NCI-H1436 (cell line): ENCODE data around the gene XPNPEP2.

Experiments
- DNase-seq: peaks from one replicate; lab custom pipeline; 2025; lab: John Stamatoyannopoulos, UW

Gene XPNPEP2, protein sequence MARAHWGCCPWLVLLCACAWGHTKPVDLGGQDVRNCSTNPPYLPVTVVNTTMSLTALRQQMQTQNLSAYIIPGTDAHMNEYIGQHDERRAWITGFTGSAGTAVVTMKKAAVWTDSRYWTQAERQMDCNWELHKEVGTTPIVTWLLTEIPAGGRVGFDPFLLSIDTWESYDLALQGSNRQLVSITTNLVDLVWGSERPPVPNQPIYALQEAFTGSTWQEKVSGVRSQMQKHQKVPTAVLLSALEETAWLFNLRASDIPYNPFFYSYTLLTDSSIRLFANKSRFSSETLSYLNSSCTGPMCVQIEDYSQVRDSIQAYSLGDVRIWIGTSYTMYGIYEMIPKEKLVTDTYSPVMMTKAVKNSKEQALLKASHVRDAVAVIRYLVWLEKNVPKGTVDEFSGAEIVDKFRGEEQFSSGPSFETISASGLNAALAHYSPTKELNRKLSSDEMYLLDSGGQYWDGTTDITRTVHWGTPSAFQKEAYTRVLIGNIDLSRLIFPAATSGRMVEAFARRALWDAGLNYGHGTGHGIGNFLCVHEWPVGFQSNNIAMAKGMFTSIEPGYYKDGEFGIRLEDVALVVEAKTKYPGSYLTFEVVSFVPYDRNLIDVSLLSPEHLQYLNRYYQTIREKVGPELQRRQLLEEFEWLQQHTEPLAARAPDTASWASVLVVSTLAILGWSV

DNA sequence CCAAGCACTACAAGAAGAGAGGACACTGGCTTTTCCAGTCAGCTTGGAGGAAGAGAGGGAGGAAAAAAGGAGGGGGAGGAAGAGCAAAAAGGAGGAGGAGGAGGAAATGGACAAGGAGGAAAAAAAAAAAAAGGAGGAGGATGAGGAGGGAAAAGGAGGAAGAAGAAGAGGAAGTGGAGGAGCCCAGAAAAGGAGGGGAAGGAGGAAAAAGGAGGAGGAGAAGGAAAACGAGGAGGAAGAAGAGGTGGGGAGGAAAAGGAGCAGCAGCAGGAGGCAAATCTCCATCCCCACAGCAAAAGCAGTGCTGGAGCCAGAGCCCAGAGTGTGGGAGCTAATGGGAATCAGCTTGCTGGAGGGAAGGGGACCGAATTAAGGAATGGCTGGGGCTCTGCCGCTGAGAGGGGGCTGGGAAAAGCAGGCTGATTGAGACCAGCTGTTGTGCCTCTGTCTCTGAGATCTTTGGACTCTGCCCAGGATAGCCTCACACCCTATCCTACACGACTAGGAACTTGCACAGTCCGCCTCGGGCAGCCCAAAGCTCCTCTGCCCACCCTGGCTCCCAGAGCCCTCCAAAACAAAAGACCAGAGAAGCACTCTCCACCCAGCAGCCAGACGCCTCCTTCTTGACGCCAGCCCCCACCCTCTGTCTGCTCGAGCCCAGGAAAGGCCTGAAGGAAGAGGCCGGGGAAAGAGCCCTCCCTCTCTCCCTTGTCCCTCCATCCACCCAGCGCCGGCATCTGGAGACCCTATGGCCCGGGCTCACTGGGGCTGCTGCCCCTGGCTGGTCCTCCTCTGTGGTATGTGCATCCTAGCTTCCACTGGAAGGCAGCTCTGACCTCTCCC, at the start of gene XPNPEP2:
Gene XPNPEP2 (plus strand): TSS at position 514 of the 843 bp plus-strand sequence. CDS start 235 bp downstream, at position 749.
- no peak for DNase-seq

DNA sequence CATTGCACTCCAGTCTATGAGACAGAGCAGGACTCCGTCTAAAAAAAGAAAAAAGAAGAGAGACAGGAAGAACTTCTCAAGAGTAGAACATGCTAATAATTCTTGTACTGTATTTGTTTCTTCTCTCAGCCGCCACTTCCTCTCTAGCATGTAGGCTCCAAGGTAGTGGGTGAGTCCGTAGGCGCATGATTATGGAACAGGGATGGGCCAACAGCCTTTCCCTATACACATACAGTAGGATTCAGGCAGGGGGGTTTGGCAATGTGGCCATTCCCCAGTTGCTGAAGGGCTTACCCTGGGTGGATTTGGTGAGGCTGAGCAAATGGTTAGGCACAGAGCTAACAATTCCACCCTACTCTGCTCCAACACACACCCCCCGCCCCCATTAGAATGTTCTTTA, 49.0 kb upstream of the XPNPEP2 start:
- no peak for DNase-seq

DNA sequence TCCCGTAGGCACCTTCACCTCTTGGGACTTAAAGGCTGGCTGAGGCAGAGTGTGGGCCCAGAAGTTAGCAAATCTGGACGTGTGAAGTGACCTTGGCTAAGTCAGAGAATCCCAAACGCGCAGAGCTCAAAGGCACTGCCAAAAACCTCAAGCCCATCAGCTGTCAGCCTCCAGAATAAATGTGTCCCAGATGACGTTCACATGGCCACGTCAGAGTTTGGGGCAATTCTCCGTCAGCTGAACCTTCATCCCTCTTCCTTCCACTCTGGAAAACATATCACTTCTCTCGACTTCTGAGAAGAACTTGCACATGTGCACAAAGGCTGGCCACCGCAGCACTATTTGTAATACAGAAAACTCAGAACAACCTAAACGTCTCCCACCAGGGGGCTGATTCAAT, 48.3 kb upstream of the XPNPEP2 start:
- DNase-seq, result no peak

DNA sequence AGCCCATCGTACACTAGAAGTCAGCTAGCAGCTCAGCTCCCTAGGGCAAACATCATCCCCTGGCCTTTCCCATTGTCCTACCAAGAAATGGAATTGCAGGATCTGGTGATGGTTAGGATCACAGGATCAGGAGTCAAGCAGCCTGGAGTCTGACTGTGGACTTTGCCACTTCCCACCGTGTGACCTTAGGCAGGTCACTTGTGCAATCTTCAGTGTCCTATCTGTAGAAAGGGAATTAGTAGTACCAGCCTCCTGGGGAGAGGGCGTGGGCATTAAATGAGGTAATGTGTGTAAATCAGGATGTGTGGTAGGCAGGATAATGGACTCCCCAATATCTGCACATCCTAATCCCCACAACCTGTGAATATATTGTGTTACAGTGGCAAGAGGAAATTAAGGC, 45.4 kb upstream of the XPNPEP2 start:
- DNase-seq, result no peak

DNA sequence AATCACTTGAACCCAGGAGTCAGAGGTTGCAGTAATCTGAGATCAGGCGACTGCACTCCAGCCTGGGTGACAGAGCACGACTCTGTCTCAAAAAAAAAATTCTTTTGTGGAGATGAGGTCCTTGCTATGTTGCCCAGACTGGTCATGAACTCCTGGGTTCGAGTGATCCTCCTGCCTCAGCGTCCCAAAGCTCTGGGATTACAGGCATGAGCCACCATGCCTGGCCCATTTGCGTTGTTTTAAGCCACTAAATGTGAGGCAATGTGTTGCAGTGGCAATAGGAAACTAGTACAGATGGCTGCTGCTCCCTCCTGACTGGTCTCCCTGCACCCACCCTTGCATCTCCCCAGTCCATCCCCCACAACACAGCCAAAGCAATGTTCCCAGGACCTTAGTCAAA, 44.0 kb upstream of the XPNPEP2 start:
- no peak for DNase-seq

DNA sequence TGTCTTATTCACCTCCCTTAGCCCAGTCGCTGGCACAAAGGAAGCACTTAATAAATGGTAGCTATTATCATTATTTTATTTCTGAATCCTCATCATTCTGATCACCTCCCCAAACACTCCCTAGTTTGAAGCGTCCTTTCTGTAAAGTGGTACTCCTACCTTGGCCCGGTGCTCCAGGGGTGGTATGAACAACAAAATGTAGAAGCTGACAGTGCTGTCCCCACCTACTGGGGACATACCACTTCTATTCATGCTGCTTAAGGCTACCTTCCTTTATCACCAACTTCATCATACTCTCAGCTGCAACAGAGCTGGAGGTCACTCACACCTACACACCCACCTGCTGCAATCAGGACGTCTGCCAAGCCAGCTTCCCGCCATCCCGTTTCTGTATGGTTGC, 43.2 kb upstream of the XPNPEP2 start:
- no peak for DNase-seq

DNA sequence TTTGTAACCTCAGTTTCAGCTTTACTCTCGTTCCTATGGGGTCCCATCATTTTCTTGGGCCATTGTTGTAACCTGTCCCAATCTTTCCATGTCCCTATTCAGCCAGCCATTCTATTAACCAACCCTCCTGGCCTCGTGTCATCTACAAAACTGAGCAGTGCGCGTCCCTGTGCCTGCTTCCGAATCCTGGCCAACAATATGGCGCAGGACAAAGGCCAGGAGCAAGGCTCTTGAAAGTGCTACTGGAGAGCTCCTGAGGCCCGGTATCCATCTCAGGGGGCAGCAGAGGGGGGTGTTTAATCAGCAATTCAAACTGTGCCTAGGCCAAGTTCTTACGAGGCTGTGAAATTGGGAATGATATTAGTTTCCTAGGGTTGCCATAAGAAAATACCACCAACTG, 42.8 kb upstream of the XPNPEP2 start:
- no peak for DNase-seq

DNA sequence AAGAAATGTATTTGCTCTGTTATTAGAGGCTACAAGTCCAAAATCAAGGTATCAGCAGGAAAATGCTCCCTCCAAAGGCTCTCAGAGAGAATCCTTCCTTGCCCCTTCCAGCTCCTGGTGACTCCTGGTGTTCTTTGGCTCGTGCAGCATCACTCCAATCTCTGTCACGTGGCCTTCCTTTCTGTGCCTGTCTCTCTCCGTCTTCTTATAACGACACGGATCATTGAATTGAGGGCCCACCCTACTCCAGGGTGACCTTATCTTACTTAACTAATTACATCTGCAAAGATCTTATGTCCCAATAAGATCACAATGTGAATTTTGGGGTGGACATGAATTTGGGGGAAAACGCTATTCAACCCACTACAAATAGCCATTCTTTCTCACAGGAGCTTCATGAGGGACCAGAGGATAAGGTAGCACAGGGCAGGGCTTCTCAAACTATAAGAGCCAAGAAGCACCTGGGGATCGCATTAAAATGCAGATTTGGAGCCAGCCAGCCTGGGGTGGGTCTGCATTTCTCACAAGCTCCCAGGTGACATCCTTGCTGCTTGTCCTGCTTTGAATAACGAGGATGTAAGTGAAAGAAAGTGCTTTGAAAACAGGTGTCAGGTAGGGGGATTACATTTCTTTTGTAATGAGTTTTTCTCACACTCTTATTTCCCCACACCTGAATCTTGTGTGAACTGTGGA, 42.2 kb upstream of the XPNPEP2 start:
- DNase-seq, result no peak

DNA sequence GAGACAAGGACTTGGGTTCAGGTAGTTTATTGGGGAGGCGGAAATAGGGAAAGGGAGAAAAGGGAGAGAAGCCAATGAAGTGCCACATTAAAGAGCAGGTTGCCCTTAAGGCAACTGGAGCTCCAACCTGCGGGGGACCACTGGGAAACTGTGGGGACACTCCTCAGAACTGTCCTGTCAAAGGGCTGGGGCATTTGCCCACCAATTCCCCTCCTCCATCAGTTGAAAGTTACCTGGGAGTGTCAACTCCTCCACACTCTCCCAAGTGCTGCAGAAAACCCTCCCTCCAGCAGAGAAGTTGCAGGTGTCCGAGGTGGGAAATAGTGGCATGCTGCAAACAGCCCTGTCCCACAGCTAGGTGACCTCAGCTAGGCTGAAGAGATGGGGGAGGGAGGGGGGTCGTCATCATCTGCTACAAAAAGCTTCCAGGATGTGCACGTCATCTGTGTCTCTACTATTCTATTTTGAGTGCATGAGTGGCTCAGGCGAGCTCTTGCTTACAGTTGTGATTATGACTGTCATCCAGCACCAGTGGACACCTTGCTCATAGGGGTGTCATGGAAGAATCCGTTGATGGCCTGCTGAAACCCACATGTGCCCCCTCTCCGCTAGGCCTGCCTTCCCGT, 41.5 kb upstream of the XPNPEP2 start:
- no peak for DNase-seq

DNA sequence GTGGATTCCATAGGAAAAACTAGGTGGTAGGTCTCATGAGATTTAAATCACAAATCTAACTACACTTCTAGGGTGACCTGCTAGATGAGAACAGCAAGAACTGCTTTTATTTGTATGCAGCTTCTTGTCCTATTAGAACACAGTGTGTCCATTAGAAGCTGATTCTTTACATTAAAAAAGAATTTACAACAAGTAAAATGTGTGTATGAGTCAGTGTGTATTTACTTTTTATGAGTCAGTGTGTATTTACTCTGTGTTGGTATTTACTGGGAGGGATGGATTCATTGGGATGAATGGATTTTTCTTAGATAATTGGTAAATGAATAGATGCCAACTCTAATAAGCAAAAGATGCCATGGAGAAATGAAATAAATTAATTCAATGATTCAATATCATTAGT, 40.6 kb upstream of the XPNPEP2 start:
- DNase-seq, result no peak

DNA sequence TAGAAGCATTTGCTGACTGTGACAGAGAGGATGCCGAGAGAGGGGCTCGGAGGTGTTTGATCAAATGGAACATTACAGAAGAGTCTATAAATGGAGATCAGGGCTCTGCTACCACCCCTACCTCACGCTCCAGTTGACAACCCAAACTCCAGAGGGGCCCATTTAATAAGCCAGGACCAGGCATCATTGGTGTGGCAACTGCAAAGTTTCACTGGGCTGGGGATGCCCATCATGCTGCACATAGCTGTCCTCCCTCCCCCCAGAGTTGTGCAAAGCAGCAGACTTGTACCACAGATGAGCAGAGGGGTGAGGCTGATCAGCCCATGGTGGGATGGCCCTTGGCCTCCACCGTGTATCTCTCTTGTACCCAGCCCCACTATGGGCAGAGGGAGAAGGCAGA, 38.2 kb upstream of the XPNPEP2 start:
- no peak for DNase-seq

DNA sequence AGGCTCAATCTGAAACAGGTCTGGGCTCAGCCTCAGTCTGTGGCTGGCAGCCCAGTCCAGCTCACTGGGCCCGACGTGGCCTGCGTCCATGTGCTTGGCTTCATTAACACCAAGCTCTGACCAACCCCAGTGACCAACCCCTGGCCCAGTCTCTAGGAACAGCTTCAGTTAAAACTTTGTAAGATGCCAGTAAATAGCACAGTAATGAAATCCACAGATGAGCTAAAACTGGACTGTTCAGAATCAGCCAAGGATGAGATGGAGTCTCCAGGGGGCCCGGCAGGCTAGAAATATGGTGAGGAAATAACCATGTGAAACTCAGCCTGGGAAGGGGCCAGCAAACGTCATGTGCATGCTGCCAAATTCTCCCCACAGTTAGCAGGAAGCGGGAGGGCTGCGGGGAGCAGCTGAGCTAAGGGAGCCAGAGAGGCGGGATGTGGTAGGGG, 37.1 kb upstream of the XPNPEP2 start:
- no peak for DNase-seq

DNA sequence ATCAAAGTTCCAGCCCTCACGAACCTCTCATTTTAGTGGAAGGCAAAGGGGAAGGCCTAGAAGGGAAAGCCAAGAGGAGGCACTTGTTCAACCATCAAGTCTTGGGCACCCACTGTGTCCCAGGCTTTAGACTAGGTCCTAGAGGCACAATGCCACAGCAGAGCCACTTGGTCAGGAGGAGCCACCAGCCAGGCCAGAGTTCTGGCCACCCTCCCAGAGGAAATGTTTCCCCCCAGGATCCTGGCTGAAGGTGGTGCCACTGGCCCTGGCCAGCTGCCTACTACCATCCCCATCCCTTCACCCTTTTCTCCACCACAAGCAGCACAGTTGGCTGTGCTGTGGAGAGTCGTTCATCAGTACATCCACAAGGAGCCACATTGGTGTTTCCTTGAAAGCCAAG, 34.3 kb upstream of the XPNPEP2 start:
- DNase-seq, result no peak

DNA sequence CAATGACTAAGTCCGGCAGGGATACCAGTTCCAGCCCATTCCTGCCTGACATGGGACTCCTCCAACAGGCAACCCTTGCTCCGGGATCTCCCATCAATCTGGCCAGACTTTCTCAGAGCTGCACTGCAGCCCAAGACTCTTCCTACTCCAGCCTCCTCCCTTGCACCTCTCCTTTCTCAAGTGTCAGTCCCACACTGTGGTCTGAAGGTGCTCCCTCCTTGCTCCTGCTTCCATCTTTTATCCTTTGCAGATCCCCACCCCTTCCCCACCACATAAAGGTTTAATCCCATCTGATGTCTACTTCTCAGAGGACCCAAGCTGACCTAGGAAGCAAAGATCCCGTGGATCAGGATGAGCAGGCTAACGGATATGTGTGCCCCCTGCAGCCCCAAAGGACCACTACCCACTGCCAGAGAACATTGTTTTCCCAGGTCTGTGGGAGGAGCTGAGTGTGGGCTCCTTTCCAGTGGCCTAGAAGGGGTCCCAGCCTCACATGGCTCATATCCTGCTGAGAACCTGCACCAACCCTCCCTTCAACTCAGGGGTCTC, 33.3 kb upstream of the XPNPEP2 start:
- no peak for DNase-seq

DNA sequence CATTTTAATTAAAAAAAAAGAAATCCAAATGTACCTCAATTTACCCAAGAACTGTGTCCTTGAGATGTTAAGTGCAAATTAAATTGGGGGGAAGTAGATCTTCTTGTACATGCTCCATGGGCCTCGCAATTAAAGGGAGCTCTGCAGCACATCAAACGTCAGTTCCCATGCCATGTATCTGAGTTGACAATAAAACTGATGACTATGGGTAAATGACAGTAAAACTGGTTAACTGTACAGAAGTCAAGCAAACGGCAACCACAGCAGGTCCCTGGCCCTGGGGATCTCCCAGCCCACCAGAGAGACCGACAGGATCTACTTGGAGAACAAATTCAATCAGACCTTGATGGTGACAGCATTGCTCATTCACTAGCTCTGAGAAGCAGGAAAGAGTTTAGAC, 32.8 kb upstream of the XPNPEP2 start:
- no peak for DNase-seq

DNA sequence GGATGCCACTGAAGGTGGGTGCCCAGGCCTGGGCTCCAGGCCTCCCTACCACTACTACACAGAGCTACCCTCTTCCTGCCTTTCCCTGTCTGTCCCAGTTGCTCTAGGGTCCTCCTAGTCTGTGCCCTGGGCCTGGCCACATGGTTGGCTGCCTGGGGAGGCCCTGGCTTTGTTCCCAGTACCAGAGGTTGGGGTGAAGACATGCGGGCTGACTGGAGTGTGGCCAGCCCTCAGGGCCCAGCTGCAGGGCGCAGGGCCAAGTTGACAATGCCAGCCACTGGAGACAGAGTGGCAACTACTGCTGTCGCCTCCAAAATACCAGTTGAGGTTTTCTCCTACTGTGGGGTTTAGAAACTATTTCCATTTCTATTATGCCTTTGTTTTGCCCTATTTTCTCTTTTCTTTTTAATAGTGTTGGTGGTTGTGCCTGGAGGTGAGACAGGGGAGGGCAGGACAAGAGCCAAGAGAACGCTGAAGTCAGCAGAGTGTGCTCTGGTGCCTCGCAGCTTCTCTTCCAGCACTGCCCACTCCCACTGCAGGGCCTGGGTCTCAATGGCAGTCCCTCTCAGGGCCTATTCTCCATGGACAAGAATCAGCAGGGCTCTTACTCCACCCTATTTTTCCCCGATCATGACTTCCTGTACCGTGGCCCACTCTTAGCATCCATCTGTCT, 32.2 kb upstream of the XPNPEP2 start:
- DNase-seq, result no peak

DNA sequence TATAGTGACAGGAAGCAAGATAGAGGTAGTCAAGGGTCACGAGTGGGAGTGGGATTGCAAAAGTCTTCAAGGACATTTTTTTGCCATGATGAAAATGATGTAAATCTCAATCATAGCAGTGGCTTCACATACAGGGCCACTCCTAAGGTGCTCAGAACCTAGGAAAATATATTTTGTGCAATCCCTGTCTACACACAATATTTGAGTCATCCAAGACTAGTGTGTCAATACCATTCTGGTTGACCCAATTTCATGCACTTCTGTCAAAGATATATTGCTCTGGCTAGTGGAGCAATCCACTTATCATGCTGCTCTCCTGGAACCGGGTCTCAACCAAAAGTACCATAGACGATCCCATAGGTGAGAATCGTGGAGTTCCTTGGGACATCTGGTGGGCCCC, 24.2 kb upstream of the XPNPEP2 start:
- DNase-seq, result no peak

DNA sequence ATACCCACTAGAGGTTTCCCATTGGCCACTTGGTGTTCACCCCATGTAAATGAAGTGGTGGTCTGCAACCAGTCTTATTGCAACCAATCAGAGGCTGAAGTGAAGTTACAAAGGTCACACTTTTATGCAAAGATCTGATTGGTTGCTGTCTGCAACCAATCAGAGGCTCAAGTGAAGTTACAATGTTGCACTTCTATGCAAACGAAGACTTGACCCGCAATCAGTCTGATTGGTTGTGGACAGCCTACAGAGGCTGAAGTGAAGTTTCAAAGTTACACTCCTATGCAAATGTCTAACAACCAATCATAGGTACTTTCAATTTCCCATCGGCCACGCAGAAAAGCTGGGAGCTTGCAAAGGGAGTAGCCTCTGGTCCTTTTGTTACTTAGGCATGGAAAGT, 22.3 kb upstream of the XPNPEP2 start:
- no peak for DNase-seq

DNA sequence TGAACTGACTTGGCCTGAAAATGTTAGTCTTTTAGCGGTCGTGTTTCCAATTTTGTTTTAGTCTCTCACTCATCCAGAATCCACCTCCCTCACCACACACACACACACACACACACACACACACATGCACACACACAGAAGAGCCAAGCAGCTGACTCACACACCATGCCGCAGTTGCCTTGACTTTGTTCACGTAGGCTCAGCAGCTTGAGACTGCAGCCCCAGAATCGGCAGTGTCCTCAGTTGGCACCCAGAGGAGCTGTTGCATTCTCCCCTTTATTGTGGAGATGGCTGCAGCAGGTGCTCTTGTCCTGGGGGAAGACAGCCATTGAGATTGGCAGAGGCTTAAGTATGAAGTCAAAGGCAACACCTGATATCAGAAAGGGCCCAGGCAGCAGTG, 20.9 kb upstream of the XPNPEP2 start:
- no peak for DNase-seq

DNA sequence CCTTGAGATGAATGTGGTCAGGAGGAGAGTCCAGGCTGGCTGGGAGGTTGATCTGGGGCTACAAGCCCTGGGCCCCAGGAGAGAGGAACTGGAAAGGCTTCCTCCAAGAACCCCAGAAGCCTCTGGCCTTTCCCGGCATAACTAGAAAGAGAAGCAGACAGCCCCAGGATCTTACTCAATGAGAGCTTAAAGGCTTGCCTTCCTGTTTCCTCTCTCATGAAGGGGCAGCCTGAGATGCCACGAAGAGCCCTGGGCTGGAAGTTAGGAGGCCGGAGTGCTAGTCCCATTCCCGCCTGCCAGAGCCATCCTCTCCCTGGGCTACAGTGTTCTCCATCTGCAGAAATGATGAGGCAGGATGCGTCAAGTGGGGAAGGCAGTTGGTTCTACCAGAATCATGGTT, 20.1 kb upstream of the XPNPEP2 start:
- no peak for DNase-seq

DNA sequence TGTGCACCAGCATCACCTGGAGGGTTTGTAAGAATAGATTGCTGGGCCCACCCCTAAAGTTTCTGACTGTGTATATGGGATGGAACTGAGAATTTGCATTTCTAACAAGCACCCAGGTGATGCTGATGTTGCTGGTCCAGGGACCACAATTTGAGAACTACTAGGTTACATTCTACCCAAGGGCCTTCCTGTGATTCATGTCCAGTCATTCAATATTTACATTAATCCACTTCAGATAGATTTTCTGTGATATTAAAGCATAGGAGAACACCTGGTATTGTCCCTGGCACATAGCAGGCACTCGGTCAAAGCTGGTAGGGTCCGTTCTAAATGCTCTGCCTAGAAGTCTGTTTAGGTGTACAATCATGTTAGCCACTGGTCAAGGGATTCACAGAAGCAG, 19.5 kb upstream of the XPNPEP2 start:
- DNase-seq, result no peak
